GM18499 (cell line): ENCODE data around the gene PIK3R3.
"Not testable (repeated sequence)": the region's sequence is repeated elsewhere in the genome, so short reads cannot be mapped to it uniquely, and the experiment has no call there.

Experiments
- ATAC-seq: cut with Tn5 transposase; IDR thresholded peaks from one replicate; pipeline ENCODE4 v1.9.1; 2021; ENCODE audit warnings: moderate number of reproducible peaks; ENCODE audit not compliant: insufficient read depth, unreplicated experiment

PIK3R3 gene

GRCh38 chr1:46076343-46076742 is 56.1 kb downstream of the PIK3R3 start:
- no peak for ATAC-seq

GRCh38 chr1:46072975-46073374 is 59.5 kb downstream of the PIK3R3 start:
- no peak for ATAC-seq

- ATAC-seq = no peak
Observed at GRCh38 chr1:46070164-46070814, 62.1 kb downstream of the PIK3R3 start.

- no peak for ATAC-seq
Observed at GRCh38 chr1:46068525-46068924, 63.9 kb downstream of the PIK3R3 start.

GRCh38 chr1:46067652-46068051 is 64.8 kb downstream of the PIK3R3 start:
- no peak for ATAC-seq

GRCh38 chr1:46065405-46065804 is 67.0 kb downstream of the PIK3R3 start:
- no peak for ATAC-seq

GRCh38 chr1:46064708-46065107 is 67.7 kb downstream of the PIK3R3 start:
- ATAC-seq = no peak

GRCh38 chr1:46062651-46063319 is 69.6 kb downstream of the PIK3R3 start:
- ATAC-seq = no peak

GRCh38 chr1:46061146-46061545 is 71.3 kb downstream of the PIK3R3 start:
- no peak for ATAC-seq

GRCh38 chr1:46058936-46059335 is 73.5 kb downstream of the PIK3R3 start:
- ATAC-seq = no peak

GRCh38 chr1:46057781-46058180 is 74.6 kb downstream of the PIK3R3 start:
- no peak for ATAC-seq

- ATAC-seq = not testable (repeated sequence)
Observed at GRCh38 chr1:46057215-46057614, 75.2 kb downstream of the PIK3R3 start.

GRCh38 chr1:46056325-46056724 is 76.1 kb downstream of the PIK3R3 start:
- no peak for ATAC-seq

- ATAC-seq = no peak
Observed at GRCh38 chr1:46053734-46054133, 78.7 kb downstream of the PIK3R3 start.

- no peak for ATAC-seq
Observed at GRCh38 chr1:46044116-46044515, 88.3 kb downstream of the PIK3R3 start.

- ATAC-seq = peak; percentile 91
Observed at GRCh38 chr1:46043458-46044017, 88.9 kb downstream of the PIK3R3 start.

GRCh38 chr1:46041974-46042373 is 90.5 kb downstream of the PIK3R3 start:
- ATAC-seq = no peak

- ATAC-seq = no peak
Observed at GRCh38 chr1:46041551-46041950, 90.9 kb downstream of the PIK3R3 start.

- no peak for ATAC-seq
Observed at GRCh38 chr1:46039571-46040052, 92.8 kb downstream of the PIK3R3 start.

- ATAC-seq = no peak
Observed at GRCh38 chr1:46036894-46037839, 95.3 kb downstream of the PIK3R3 start.
